GM21737 (cell line): ENCODE results near the gene LBR.

Source experiments
- ATAC-seq: cut with Tn5 transposase; IDR thresholded peaks from one replicate; pipeline ENCODE4 v1.9.1; 2021; ENCODE audit warnings: mild to moderate bottlenecking, moderate library complexity; ENCODE audit not compliant: unreplicated experiment

Gene LBR

GRCh38 chr1:225378880-225379279 lies 49.0 kb downstream of the LBR start:
- no peak for ATAC-seq

DNA sequence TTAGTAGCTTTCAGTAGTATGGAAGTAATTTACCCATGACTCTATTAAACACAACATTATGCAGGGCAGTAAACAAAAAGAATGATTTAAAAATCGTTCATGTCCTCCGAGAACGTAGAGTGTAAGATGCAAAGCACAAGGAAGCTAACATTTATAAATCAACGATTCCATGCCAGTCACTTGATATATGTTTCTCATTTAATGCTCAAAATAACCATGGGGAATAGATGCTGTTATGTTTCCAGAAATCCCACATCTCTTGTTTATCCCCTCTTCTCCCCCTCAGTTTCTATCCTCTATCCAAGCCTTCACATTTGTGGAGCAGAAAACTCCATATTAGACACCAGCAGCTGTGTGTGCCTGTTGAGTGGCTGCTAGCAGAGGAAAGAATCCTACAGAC lies 52.8 kb downstream of the LBR start:
- ATAC-seq, result no peak

DNA sequence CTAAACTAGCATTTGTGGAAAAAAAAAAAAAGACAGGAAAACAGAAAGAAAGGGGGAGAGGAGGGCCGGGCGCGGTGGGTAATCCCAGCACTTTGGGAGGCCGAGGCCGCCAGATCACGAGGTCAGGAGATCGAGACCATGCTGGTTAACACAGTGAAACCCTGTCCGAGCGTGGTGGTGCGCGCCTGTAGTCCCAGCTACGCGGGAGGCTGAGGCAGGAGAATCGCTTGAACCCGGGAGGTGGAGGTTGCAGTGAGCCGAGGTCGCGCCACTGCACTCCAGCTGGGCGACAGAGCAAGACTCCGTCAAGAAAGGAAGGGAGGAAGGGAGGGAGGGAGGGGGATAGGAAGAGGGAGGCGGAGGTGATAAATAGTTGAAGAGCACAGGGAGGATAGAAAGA lies 54.7 kb downstream of the LBR start:
- no peak for ATAC-seq

DNA sequence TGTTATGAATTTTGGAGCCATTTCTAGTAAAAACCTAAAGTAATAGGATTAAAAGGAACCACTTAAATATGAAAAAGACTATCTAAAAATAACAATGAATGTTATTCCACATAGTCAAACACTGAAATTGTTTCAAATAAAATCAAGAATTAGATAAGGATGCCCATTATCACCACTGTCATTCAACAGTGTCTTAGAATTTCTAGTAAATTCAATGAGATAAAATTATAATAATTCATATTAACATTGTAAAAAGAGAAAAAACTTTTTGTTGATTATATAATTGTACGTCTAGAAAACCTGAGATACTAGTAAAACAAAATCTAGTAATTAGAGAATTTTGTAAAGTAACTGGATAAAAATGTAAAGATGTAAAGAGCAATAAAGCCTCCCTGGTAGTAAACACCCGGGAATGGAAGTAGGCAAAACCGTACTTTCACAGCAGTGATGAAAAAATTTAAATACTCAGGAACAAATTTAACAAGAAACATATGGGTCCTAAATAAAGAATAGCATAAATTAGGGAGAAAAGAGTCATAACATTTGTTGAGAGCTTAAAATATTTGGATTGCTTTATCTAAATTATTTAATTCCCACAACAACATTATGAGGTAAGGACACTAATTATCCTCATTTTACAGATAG lies 56.4 kb downstream of the LBR start:
- no peak for ATAC-seq

GRCh38 chr1:225368036-225368552 lies 59.7 kb downstream of the LBR start:
- no peak for ATAC-seq

- no peak for ATAC-seq
Observed at GRCh38 chr1:225366552-225366951, 61.3 kb downstream of the LBR start.

GRCh38 chr1:225366018-225366417 lies 61.8 kb downstream of the LBR start:
- no peak for ATAC-seq

DNA sequence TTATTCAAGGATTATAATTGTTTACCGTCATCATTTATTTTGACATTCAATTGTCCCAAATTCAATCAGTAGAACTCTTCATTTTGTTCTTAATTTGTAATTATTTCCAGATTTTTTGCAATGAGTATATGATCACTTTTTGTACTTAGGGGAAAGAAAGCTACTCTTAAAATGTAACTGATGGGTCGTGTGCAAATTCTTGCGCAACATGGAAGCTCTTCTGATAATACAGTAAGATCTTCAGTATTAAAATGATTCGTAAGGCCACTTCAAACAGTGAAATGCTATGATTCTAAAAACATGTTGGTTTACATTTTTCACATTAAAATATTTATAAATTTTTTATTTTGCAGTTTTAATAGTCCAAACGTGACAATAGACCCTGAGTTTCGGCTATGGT lies 63.4 kb downstream of the LBR start:
- ATAC-seq, result no peak

DNA sequence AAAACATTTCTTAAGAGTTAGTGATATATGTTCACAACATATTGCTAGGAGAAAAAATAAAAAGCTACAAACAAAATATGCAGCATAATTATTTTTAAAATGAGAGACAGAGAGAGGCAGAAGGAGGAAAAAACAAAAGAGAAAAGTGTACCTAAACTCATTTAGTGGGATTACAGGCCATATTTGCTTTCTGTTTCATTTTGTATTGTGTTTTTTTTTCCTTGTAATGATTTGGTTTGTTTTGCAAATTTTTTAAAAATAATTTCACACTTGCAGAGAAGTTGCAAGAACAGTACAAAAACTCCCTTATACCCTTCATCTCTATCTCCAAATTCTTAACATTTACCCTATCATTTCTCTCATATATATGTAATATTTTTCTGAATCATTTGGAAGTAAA lies 65.0 kb downstream of the LBR start:
- ATAC-seq, result no peak

DNA sequence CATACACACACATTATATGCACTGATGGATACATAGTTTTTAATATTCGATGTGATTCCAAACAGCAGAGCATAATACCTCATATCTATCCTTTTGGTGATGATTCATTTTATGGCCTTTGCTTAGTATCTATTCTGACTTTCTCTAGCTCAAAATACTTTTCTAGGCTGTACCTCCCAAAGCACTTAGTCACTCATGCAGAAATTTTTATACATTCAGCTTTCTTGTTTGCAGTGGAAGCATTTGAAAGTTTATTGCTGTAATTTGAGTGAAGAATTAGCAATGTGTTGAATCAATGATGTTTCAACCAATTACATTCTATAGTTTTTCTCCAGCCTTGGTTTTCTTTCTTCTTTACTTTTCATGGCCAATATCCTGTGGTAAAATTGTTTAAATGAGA lies 66.7 kb downstream of the LBR start:
- ATAC-seq, result no peak

GRCh38 chr1:225360119-225360518 lies 67.7 kb downstream of the LBR start:
- ATAC-seq, result no peak

- no peak for ATAC-seq
Observed at GRCh38 chr1:225355863-225356262, 72.0 kb downstream of the LBR start.

GRCh38 chr1:225354906-225355305 lies 72.9 kb downstream of the LBR start:
- no peak for ATAC-seq
